HepG2 (cell line): ENCODE results near the gene GIPC1. TPM values are rescaled to one million over a fixed set of nuclear protein-coding genes. Genes with fewer than 3 reads are reported as not detected.

Experiments
- ATAC-seq: fragments of 200-7000 bp; cut with Tn5 transposase; 3 replicates; pipeline ENCODE4 v1.9.1; 2020; ENCODE audit warnings: mild to moderate bottlenecking, moderate library complexity
- BruUV-seq: library from RNA; stranded (reverse); fragments of 400-500 nt; replicated peaks from 2 replicates; lab custom pipeline; 2021; lab: Mats Ljungman, UMichigan
- CTCF ChIA-PET: fragments of 300-600 bp; formaldehyde crosslinking; extraction: SDS; loops from one replicate; lab custom pipeline; 2021; ENCODE audit warnings: low total read pairs, inconsistent platforms, low intra/inter-chr PET ratio; lab: Yijun Ruan, JAX
- POLR2A ChIA-PET: fragments of 350-600 bp; sonication (Branson Sonifier 250); formaldehyde crosslinking; loops from one replicate; lab custom pipeline; 2020; ENCODE audit warnings: antibody characterized with exemption, inconsistent platforms; lab: Yijun Ruan, JAX
- DNase-seq: peaks from one replicate; pipeline ENCODE4 v3.0.0-alpha.2; 2015; ENCODE audit warnings: low spot score
- FAIRE-seq: peaks from 3 replicates; lab custom pipeline; 2011; peaks lifted over from hg19 to GRCh38; lab: Jason Lieb, UNC
- H2AFZ ChIP-seq: one replicate; pipeline ENCODE4 v1.6.1; 2011; ENCODE audit warnings: low read length, inconsistent platforms
- H3K27ac ChIP-seq: fragments of 300-600 bp; 3 replicates; pipeline ENCODE4 v1.8.0; 2011; ENCODE audit warnings: mixed run types, mild to moderate bottlenecking, mixed read lengths, low read length, inconsistent platforms; ENCODE audit not compliant: insufficient read depth; ENCODE audit errors: extremely low read length
- H3K27me3 ChIP-seq, 2 experiments: fragments of 200-600 bp in 1 of 2; 2 replicates in 1 of 2; 3 replicates in 1 of 2; pipeline versions ENCODE4 v1.6.0 to v1.8.0; 2011; ENCODE audit warnings: low read length in 2 of 2, mild to moderate bottlenecking in 2 of 2, moderate library complexity in 2 of 2, inconsistent platforms in 1 of 2; ENCODE audit not compliant: insufficient read depth in 2 of 2, control insufficient read depth in 1 of 2
- H3K36me3 ChIP-seq, 2 experiments: fragments of 200-600 bp in 1 of 2; replicated peaks in 1 of 2; 2 replicates in 1 of 2; 3 replicates in 1 of 2; pipeline versions ENCODE4 v1.5.1 to v1.8.0; 2011; ENCODE audit warnings: low read length in 2 of 2, inconsistent platforms in 1 of 2; ENCODE audit not compliant: insufficient read depth in 2 of 2, control insufficient read depth in 1 of 2
- H3K4me1 ChIP-seq: 2 replicates; pipeline ENCODE4 v1.5.1; 2012; ENCODE audit warnings: low read length, inconsistent platforms; ENCODE audit not compliant: insufficient read depth
- H3K4me2 ChIP-seq: 2 replicates; pipeline ENCODE4 v1.6.0; 2011; ENCODE audit warnings: low read depth, low read length, inconsistent platforms
- H3K4me3 ChIP-seq, 3 experiments: fragments of 200-600 bp in 1 of 3; sonication (generic), shearing (Covaris generic) in 1 of 3; replicated peaks in 1 of 3; 2 replicates each; pipeline ENCODE4 v1.5.1; 2011 to 2016; ENCODE audit warnings: low read length in 3 of 3, inconsistent platforms in 2 of 3, low read depth in 2 of 3, mild to moderate bottlenecking in 2 of 3, control low read depth in 1 of 3, mixed read lengths in 1 of 3; ENCODE audit not compliant: insufficient read depth in 1 of 3
- H3K79me2 ChIP-seq: one replicate; pipeline ENCODE4 v1.6.1; 2011; ENCODE audit warnings: low read length, inconsistent platforms; ENCODE audit not compliant: insufficient read depth
- H3K9ac ChIP-seq: 2 replicates; pipeline ENCODE4 v1.6.0; 2011; ENCODE audit warnings: mild to moderate bottlenecking, low read depth, low read length, inconsistent platforms; ENCODE audit not compliant: insufficient read depth
- H3K9me3 ChIP-seq: 2 replicates; pipeline ENCODE4 v1.5.1; 2012; ENCODE audit warnings: mild to moderate bottlenecking, low read length
- H4K20me1 ChIP-seq: 2 replicates; pipeline ENCODE4 v1.6.0; 2011; ENCODE audit warnings: inconsistent platforms, mild to moderate bottlenecking, low read length, moderate library complexity; ENCODE audit not compliant: insufficient read depth
- POLR2A ChIP-seq, 2 experiments: IDR thresholded peaks; 2 replicates each; pipeline ENCODE4 v1.6.1; 2011; ENCODE audit warnings: low read depth in 2 of 2, low read length in 2 of 2, mild to moderate bottlenecking in 1 of 2, moderate library complexity in 1 of 2; ENCODE audit not compliant: insufficient read depth in 1 of 2
- RBFOX2 ChIP-seq: fragments of 200-400 bp; formaldehyde crosslinking; IDR thresholded peaks from 2 replicates; pipeline ENCODE4 v1.6.1; 2017; ENCODE audit warnings: low read depth, mild to moderate bottlenecking, low read length
- ZNF350 ChIP-seq: sonication (generic); formaldehyde crosslinking; IDR thresholded peaks from 2 replicates; pipeline ENCODE4 v1.4.0; 2020; ENCODE audit warnings: mild to moderate bottlenecking, low read depth, missing genetic modification reagents, borderline replicate concordance
- ZNF678 ChIP-seq: sonication (generic); formaldehyde crosslinking; IDR thresholded peaks from 2 replicates; pipeline ENCODE4 v1.4.0; 2020; ENCODE audit warnings: mild to moderate bottlenecking, missing genetic modification reagents
- WGBS: methylation state at CpG from one replicate; pipeline ENCODE4 v1.1.6; 2017; ENCODE audit warnings: low lambda C conversion rate; 5-methylcytosine and 5-hydroxymethylcytosine counted together
- in situ Hi-C: cut with HindIII; loops from 2 replicates; pipeline ENCODE4 v1.10.0; 2017; ENCODE audit warnings: low pct_unique_long_range_greater_than_20kb; ENCODE audit not compliant: extremely low pct_ligation_motif_present
- intact Hi-C: fragments of 100-400 bp; cut with micrococcal nuclease; formaldehyde crosslinking; loops from one replicate; pipeline ENCODE4 v1.10.0; 2022; ENCODE audit not compliant: unreplicated experiment
- polyA plus RNA-seq, 8 experiments: library from polyadenylated mRNA; depleted of rRNA in 3 of 8; stranded (reverse) in 7 of 8; unstranded in 1 of 8; fragments of >200 nt; fragmentation: Illumina TruSeq in 4 of 8; extraction: Trizol in 4 of 8; gene quantifications; 2 replicates each; pipeline versions ENCODE4 v1.2.1 to v1.2.3, GENCODE V29; 2011 to 2016; ENCODE audit warnings: low read depth in 4 of 8, missing spikeins in 1 of 8, mixed read lengths in 1 of 8; ENCODE audit not compliant: insufficient read depth in 1 of 8
- total RNA-seq, 5 experiments: library from RNA; depleted of rRNA; stranded (reverse); fragments of >200 nt; fragmentation: Illumina TruSeq; extraction: Trizol; gene quantifications; 2 replicates each; pipeline ENCODE4 v1.2.3, GENCODE V29; 2016; ENCODE audit warnings: low read depth in 1 of 5

Gene GIPC1
- total and polyA plus RNA-seq, 2 of the 13 experiments (the other 11 are each of a cell fraction or from before 2014, with no cell fraction given) = 27.1 to 48.1 TPM

- no peaks in the 10 kb centered on the region for H3K27me3 ChIP-seq
- H3K27ac ChIP-seq = no peak overlapping the region
- peaks cover 4 to 17% of the 10 kb centered on the region in 2 experiments; a peak in 3 of 5 replicates for H3K36me3 ChIP-seq
- no peak for ATAC-seq
- no peaks in the 10 kb centered on the region for H3K79me2 ChIP-seq
- intact Hi-C loops = no loop called here
- no TSS peak for BruUV-seq
- in situ Hi-C loops = no loop called here
- H3K9ac ChIP-seq = no peak overlapping the region
- TF ChIP-seq ZNF350 (CRISPR knock-in tag) = no peak
- no peak overlapping the region for H3K4me3 ChIP-seq
- POLR2A ChIA-PET = no interaction called here
- no peak for DNase-seq
- H3K4me1 ChIP-seq = peaks cover 13% of the 10 kb centered on the region
- no peak overlapping the region for H3K4me2 ChIP-seq
- no peaks in the 10 kb centered on the region for H3K9me3 ChIP-seq
- H4K20me1 ChIP-seq = no peaks in the 10 kb centered on the region
- CTCF ChIA-PET = no interaction called here
- WGBS = over 99% methylated on average over 13 of the region's 14 CpGs
- no peak overlapping the region for H2AFZ ChIP-seq
- FAIRE-seq = no peak
These were observed 16.5 kb downstream of the GIPC1 start for GRCh38 chr19:14479309-14479974.

GRCh38 chr19:14478113-14478545 lies 17.8 kb downstream of the GIPC1 start:
- H3K36me3 ChIP-seq = peaks cover 4 to 17% of the 10 kb centered on the region in 2 experiments; a peak in 3 of 5 replicates
- H4K20me1 ChIP-seq = no peaks in the 10 kb centered on the region
- no peak for TF ChIP-seq POLR2A (IDR thresholded peaks at IDR 0.05; ENCODE audit: insufficient read depth in 1 of 2, low read depth in 2 of 2, low read length in 2 of 2)
- 0 out of 2 replicates have a peak, but pooled peaks have one; percentile 26 for TF ChIP-seq RBFOX2
- TF ChIP-seq ZNF678 (CRISPR knock-in tag) = no peak
- no peak overlapping the region for H3K4me2 ChIP-seq
- no peaks in the 10 kb centered on the region for H3K27me3 ChIP-seq
- POLR2A ChIA-PET = no interaction called here
- ATAC-seq (no peak), DNase-seq (no peak), FAIRE-seq (no peak)
- in situ Hi-C loops (no loop called here), intact Hi-C loops (no loop called here)
- TSS peak; percentile 73 for BruUV-seq
- H2AFZ ChIP-seq = no peak overlapping the region
- peaks cover 13% of the 10 kb centered on the region for H3K4me1 ChIP-seq
- H3K4me3 ChIP-seq = no peak overlapping the region
- H3K9me3 ChIP-seq = no peaks in the 10 kb centered on the region
- WGBS = 97% methylated on average over 16 of the region's 24 CpGs
- no peaks in the 10 kb centered on the region for H3K79me2 ChIP-seq
- no peak overlapping the region for H3K9ac ChIP-seq
- no peak overlapping the region for H3K27ac ChIP-seq
- CTCF ChIA-PET = no interaction called here
